ENCODE measurements around the gene RBM33.

Gene RBM33

GRCh38 chr7:155621418-155621980, 23.0 kb upstream of the RBM33 start:
- no peak for DNase-seq (ENCODE audit: low read depth in 2 of 2)

GRCh38 chr7:155624412-155624811, 20.0 kb upstream of the RBM33 start:
- DNase-seq (ENCODE audit: low read depth in 2 of 2): no peak

GRCh38 chr7:155625557-155625956, 18.9 kb upstream of the RBM33 start:
- no peak for DNase-seq (ENCODE audit: low read depth in 2 of 2)

- DNase-seq (ENCODE audit: low read depth in 2 of 2): no peak
These were observed 15.3 kb upstream of the RBM33 start for GRCh38 chr7:155629171-155629570.

- DNase-seq (ENCODE audit: low read depth in 2 of 2): no peak
These were observed 13.3 kb upstream of the RBM33 start for GRCh38 chr7:155631155-155631554.

GRCh38 chr7:155635817-155636216, 8.6 kb upstream of the RBM33 start:
- DNase-seq (ENCODE audit: low read depth in 2 of 2): no peak

GRCh38 chr7:155637155-155637554, 7.3 kb upstream of the RBM33 start:
- no peak for DNase-seq (ENCODE audit: low read depth in 2 of 2)

- no peak for DNase-seq (ENCODE audit: low read depth in 2 of 2)
These were observed 6.1 kb upstream of the RBM33 start for GRCh38 chr7:155638366-155638765.

GRCh38 chr7:155639958-155640520, 4.4 kb upstream of the RBM33 start:
- DNase-seq (ENCODE audit: low read depth in 2 of 2): no peak

- DNase-seq (ENCODE audit: low read depth in 2 of 2): no peak
These were observed 3.8 kb upstream of the RBM33 start for GRCh38 chr7:155640629-155641028.

- DNase-seq (ENCODE audit: low read depth in 2 of 2): no peak
These were observed 670 bp upstream of the RBM33 start for GRCh38 chr7:155643804-155644177.

GRCh38 chr7:155644971-155645509, 579 bp downstream of the RBM33 start:
- peak in 1 of 2 donors; percentile 29 for DNase-seq (ENCODE audit: low read depth in 2 of 2)

GRCh38 chr7:155645662-155646061, 1.2 kb downstream of the RBM33 start:
- DNase-seq (ENCODE audit: low read depth in 2 of 2): no peak

GRCh38 chr7:155646669-155647068, 2.2 kb downstream of the RBM33 start:
- DNase-seq (ENCODE audit: low read depth in 2 of 2): no peak

- no peak for DNase-seq (ENCODE audit: low read depth in 2 of 2)
These were observed 2.8 kb downstream of the RBM33 start for GRCh38 chr7:155647302-155647701.

- DNase-seq (ENCODE audit: low read depth in 2 of 2): no peak
These were observed 3.3 kb downstream of the RBM33 start for GRCh38 chr7:155647734-155648133.

GRCh38 chr7:155648752-155649339, 4.4 kb downstream of the RBM33 start:
- DNase-seq (ENCODE audit: low read depth in 2 of 2): no peak

- no peak for DNase-seq (ENCODE audit: low read depth in 2 of 2)
These were observed 5.1 kb downstream of the RBM33 start for GRCh38 chr7:155649588-155649987.

- DNase-seq (ENCODE audit: low read depth in 2 of 2): no peak
These were observed 8.0 kb downstream of the RBM33 start for GRCh38 chr7:155652156-155653114.

- DNase-seq (ENCODE audit: low read depth in 2 of 2): no peak
These were observed 9.3 kb downstream of the RBM33 start for GRCh38 chr7:155653803-155654202.

- DNase-seq (ENCODE audit: low read depth in 2 of 2): no peak
These were observed 12.4 kb downstream of the RBM33 start for GRCh38 chr7:155656891-155657290.

- no peak for DNase-seq (ENCODE audit: low read depth in 2 of 2)
These were observed 15.7 kb downstream of the RBM33 start for GRCh38 chr7:155660059-155660757.

Data from stimulated activated CD4-positive, alpha-beta T cell treated with anti-CD3 and anti-CD28 coated beads, Interleukin-4, amount 100 ng/mL, for 48 hours (primary cell).